WTC11 (cell line): ENCODE results near the gene PYM1.

Experiments
- ATF1 ChIP-seq: sonication (generic); formaldehyde crosslinking; IDR thresholded peaks from 2 replicates; pipeline ENCODE4 v1.8.1; 2023; ENCODE audit warnings: mild to moderate bottlenecking, moderate library complexity, missing genetic modification reagents
- HMGA2 ChIP-seq: fragments of 250-450 bp; sonication (Bioruptor Pico); IDR thresholded peaks from 2 replicates; pipeline ENCODE4 v1.4.0; 2021; ENCODE audit warnings: mild to moderate bottlenecking, moderate library complexity
- JUN ChIP-seq: sonication (generic); formaldehyde crosslinking; IDR thresholded peaks from 2 replicates; pipeline ENCODE4 v1.8.0; 2023; ENCODE audit warnings: mild to moderate bottlenecking, missing genetic modification reagents
- MYBL2 ChIP-seq: sonication (generic); formaldehyde crosslinking; IDR thresholded peaks from 2 replicates; pipeline ENCODE4 v1.8.1; 2023; ENCODE audit warnings: mild to moderate bottlenecking, moderate library complexity, missing genetic modification reagents
- NR1H2 ChIP-seq: sonication (generic); formaldehyde crosslinking; IDR thresholded peaks from 2 replicates; pipeline ENCODE4 v1.9.0; 2021; ENCODE audit warnings: mild to moderate bottlenecking, moderate library complexity, missing genetic modification reagents
- TP53 ChIP-seq: sonication (generic); formaldehyde crosslinking; IDR thresholded peaks from 2 replicates; pipeline ENCODE4 v1.8.1; 2023; ENCODE audit warnings: mild to moderate bottlenecking, missing genetic modification reagents
- ZNF423 ChIP-seq: fragments of 250-450 bp; sonication (Bioruptor Pico); IDR thresholded peaks from 2 replicates; pipeline ENCODE4 v2.1.2; 2022; ENCODE audit warnings: mild to moderate bottlenecking, moderate library complexity
- TF ChIP-seq, protein P1 (sequence below): fragments of 200-600 bp; IDR thresholded peaks from 2 replicates; pipeline ENCODE4 v1.8.0; 2022; ENCODE audit warnings: antibody characterized with exemption
- TF ChIP-seq, protein P2 (sequence below): fragments of 250-450 bp; sonication (Bioruptor Pico); IDR thresholded peaks from 2 replicates; pipeline ENCODE4 v1.9.0; 2021; ENCODE audit warnings: moderate library complexity, mild to moderate bottlenecking, inconsistent platforms, borderline replicate concordance
- TF ChIP-seq, protein P3 (sequence below): fragments of 250-450 bp; sonication (Bioruptor Pico); IDR thresholded peaks from 2 replicates; pipeline ENCODE4 v1.9.0; 2021; ENCODE audit warnings: mild to moderate bottlenecking, borderline replicate concordance
- TF ChIP-seq, protein P4 (sequence below): sonication (generic); formaldehyde crosslinking; IDR thresholded peaks from 2 replicates; pipeline ENCODE4 v1.8.0; 2022; ENCODE audit warnings: mild to moderate bottlenecking, missing genetic modification reagents
- TF ChIP-seq, protein P5 (sequence below): sonication (generic); formaldehyde crosslinking; IDR thresholded peaks from 2 replicates; pipeline ENCODE4 v1.8.1; 2022; ENCODE audit warnings: mild to moderate bottlenecking, missing genetic modification reagents, moderate library complexity, borderline replicate concordance
- TF ChIP-seq, protein P6 (sequence below): sonication (generic); formaldehyde crosslinking; IDR thresholded peaks from 2 replicates; pipeline ENCODE4 v1.8.1; 2023; ENCODE audit warnings: mild to moderate bottlenecking, missing genetic modification reagents, moderate library complexity
- TF ChIP-seq, protein P7 (sequence below): sonication (generic); formaldehyde crosslinking; IDR thresholded peaks from 2 replicates; pipeline ENCODE4 v1.8.1; 2022; ENCODE audit warnings: low read depth, mild to moderate bottlenecking, moderate library complexity, missing genetic modification reagents, borderline replicate concordance

DNA sequence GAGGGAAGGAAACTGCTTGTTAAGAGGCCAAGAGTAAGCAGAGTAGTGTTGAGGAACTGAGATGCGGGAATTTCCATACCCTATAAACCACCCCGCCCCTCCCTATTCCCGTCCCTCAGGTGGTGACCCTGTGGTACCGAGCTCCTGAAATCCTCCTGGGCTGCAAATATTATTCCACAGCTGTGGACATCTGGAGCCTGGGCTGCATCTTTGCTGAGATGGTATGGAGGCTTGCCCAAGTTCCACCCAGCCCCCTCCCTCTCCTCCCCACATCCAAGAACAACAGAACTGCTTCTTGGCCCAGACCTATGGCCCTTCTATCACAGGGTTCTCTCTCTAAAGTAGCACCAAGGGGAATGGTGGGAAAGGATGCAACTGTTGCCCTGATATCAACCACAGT, 41.7 kb upstream of the PYM1 start:
- TF ChIP-seq, protein P1, sequence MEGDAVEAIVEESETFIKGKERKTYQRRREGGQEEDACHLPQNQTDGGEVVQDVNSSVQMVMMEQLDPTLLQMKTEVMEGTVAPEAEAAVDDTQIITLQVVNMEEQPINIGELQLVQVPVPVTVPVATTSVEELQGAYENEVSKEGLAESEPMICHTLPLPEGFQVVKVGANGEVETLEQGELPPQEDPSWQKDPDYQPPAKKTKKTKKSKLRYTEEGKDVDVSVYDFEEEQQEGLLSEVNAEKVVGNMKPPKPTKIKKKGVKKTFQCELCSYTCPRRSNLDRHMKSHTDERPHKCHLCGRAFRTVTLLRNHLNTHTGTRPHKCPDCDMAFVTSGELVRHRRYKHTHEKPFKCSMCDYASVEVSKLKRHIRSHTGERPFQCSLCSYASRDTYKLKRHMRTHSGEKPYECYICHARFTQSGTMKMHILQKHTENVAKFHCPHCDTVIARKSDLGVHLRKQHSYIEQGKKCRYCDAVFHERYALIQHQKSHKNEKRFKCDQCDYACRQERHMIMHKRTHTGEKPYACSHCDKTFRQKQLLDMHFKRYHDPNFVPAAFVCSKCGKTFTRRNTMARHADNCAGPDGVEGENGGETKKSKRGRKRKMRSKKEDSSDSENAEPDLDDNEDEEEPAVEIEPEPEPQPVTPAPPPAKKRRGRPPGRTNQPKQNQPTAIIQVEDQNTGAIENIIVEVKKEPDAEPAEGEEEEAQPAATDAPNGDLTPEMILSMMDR, result no peak
- TF ChIP-seq HMGA2 (no peak), JUN (CRISPR knock-in tag) (no peak), ZNF423 (CRISPR knock-in tag) (no peak), NR1H2 (CRISPR knock-in tag) (no peak), ATF1 (CRISPR knock-in tag) (no peak), TP53 (CRISPR knock-in tag) (no peak), MYBL2 (CRISPR knock-in tag) (no peak)
- TF ChIP-seq, protein P2, sequence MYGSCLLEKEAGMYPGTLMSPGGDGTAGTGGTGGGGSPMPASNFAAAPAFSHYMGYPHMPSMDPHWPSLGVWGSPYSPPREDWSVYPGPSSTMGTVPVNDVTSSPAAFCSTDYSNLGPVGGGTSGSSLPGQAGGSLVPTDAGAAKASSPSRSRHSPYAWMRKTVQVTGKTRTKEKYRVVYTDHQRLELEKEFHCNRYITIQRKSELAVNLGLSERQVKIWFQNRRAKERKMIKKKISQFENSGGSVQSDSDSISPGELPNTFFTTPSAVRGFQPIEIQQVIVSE (CRISPR knock-in tag), result no peak
- TF ChIP-seq, protein P3, sequence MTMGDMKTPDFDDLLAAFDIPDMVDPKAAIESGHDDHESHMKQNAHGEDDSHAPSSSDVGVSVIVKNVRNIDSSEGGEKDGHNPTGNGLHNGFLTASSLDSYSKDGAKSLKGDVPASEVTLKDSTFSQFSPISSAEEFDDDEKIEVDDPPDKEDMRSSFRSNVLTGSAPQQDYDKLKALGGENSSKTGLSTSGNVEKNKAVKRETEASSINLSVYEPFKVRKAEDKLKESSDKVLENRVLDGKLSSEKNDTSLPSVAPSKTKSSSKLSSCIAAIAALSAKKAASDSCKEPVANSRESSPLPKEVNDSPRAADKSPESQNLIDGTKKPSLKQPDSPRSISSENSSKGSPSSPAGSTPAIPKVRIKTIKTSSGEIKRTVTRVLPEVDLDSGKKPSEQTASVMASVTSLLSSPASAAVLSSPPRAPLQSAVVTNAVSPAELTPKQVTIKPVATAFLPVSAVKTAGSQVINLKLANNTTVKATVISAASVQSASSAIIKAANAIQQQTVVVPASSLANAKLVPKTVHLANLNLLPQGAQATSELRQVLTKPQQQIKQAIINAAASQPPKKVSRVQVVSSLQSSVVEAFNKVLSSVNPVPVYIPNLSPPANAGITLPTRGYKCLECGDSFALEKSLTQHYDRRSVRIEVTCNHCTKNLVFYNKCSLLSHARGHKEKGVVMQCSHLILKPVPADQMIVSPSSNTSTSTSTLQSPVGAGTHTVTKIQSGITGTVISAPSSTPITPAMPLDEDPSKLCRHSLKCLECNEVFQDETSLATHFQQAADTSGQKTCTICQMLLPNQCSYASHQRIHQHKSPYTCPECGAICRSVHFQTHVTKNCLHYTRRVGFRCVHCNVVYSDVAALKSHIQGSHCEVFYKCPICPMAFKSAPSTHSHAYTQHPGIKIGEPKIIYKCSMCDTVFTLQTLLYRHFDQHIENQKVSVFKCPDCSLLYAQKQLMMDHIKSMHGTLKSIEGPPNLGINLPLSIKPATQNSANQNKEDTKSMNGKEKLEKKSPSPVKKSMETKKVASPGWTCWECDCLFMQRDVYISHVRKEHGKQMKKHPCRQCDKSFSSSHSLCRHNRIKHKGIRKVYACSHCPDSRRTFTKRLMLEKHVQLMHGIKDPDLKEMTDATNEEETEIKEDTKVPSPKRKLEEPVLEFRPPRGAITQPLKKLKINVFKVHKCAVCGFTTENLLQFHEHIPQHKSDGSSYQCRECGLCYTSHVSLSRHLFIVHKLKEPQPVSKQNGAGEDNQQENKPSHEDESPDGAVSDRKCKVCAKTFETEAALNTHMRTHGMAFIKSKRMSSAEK (CRISPR knock-in tag), result no peak
- TF ChIP-seq, protein P4, sequence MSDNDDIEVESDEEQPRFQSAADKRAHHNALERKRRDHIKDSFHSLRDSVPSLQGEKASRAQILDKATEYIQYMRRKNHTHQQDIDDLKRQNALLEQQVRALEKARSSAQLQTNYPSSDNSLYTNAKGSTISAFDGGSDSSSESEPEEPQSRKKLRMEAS (CRISPR knock-in tag), result no peak
- TF ChIP-seq, protein P5, sequence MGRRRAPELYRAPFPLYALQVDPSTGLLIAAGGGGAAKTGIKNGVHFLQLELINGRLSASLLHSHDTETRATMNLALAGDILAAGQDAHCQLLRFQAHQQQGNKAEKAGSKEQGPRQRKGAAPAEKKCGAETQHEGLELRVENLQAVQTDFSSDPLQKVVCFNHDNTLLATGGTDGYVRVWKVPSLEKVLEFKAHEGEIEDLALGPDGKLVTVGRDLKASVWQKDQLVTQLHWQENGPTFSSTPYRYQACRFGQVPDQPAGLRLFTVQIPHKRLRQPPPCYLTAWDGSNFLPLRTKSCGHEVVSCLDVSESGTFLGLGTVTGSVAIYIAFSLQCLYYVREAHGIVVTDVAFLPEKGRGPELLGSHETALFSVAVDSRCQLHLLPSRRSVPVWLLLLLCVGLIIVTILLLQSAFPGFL (CRISPR knock-in tag), result no peak
- TF ChIP-seq, protein P6, sequence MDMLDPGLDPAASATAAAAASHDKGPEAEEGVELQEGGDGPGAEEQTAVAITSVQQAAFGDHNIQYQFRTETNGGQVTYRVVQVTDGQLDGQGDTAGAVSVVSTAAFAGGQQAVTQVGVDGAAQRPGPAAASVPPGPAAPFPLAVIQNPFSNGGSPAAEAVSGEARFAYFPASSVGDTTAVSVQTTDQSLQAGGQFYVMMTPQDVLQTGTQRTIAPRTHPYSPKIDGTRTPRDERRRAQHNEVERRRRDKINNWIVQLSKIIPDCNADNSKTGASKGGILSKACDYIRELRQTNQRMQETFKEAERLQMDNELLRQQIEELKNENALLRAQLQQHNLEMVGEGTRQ (CRISPR knock-in tag), result no peak
- TF ChIP-seq, protein P7, sequence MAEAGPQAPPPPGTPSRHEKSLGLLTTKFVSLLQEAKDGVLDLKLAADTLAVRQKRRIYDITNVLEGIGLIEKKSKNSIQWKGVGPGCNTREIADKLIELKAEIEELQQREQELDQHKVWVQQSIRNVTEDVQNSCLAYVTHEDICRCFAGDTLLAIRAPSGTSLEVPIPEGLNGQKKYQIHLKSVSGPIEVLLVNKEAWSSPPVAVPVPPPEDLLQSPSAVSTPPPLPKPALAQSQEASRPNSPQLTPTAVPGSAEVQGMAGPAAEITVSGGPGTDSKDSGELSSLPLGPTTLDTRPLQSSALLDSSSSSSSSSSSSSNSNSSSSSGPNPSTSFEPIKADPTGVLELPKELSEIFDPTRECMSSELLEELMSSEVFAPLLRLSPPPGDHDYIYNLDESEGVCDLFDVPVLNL (CRISPR knock-in tag), result no peak
